Activated CD8-positive, alpha-beta memory T cell treated with anti-CD3 and anti-CD28 coated beads, Interleukin-2, amount 50 U/mL, for 4 hours (primary cell): ENCODE measurements around the gene DEGS2.
A peak's percentile ranks its signal among the peaks of the same experiment; 100 is the strongest.

Source experiments
- DNase-seq: peaks from one replicate; pipeline ENCODE4 v3.0.0-alpha.2; 2020

Gene DEGS2

GRCh38 chr14:100147691-100148464 lies 11.6 kb downstream of the DEGS2 start:
- DNase-seq = no peak

DNA sequence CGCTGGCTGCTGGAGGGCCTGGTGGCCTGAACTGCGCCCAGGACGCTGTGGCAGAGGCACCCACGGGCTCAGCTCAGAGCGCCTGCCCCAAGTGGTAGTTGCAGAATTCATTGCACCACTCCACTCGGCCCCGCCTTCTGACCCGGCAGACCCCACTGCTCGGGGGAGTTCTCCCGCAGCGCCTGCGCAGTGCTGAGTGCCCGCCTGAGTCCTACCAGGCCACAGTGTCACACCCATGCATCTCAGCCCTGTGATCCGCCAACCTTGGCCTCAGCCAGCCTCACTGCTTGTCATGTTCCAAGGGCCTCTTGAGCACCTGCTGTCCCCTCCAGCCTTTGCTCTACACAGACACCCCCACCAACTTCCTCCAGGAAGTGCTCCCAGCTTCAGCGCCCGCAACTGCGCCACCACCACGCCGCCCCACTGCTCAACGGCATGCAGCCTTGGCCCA lies 12.2 kb downstream of the DEGS2 start:
- peak; percentile 70 for DNase-seq

DNA sequence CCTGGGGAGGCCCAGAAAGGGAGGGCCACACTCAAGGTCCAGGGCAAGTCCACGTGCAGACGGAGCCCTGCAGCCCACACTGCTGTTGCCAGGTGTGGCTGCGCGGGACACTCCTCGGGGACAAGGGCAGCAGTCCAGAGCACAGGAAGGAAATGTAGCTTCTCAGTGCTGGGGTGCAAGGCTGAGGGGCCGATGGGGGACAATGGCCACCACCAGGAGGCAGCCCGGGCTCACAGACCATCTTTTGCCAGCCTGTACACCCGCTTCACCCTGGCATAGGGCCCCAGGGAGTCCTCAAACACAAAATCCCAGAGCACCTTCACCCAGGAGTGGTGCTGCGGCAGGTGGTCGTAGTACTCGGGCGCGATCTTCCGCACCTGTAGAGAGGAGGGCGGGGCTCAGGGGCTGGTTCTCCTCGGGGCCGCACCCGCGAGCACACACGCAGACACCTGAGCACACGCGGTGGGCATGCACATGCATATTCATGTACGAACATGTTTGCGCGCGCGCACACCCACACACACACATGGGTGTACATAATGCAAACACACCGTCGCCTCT lies 12.8 kb downstream of the DEGS2 start:
- no peak for DNase-seq

GRCh38 chr14:100145682-100146464 lies 13.6 kb downstream of the DEGS2 start:
- DNase-seq = no peak

- DNase-seq = no peak
Measured at GRCh38 chr14:100144996-100145646, 14.3 kb downstream of the DEGS2 start.

GRCh38 chr14:100144645-100144995 lies 14.8 kb downstream of the DEGS2 start:
- no peak for DNase-seq

- no peak for DNase-seq
Measured at GRCh38 chr14:100143934-100144333, 15.5 kb downstream of the DEGS2 start.

DNA sequence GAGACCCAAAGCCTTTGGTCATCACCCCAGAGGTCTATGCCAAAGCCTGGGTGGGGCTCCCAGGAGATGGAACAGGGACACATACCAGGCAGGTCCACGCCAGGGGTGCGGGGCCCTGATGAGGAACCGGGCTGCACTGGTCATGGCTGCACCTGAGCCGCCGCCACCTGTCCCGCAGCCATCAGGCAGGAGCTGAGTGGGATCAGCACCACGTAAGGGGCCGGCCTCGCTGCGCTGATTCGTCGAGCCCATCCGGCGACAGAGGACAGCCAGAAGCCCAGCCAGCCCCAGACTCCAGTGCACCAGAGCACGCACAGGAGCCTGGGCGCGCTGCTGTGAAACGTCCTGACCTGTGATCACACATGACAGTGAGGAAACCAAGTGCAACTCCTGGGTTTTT lies 15.9 kb downstream of the DEGS2 start:
- no peak for DNase-seq

DNA sequence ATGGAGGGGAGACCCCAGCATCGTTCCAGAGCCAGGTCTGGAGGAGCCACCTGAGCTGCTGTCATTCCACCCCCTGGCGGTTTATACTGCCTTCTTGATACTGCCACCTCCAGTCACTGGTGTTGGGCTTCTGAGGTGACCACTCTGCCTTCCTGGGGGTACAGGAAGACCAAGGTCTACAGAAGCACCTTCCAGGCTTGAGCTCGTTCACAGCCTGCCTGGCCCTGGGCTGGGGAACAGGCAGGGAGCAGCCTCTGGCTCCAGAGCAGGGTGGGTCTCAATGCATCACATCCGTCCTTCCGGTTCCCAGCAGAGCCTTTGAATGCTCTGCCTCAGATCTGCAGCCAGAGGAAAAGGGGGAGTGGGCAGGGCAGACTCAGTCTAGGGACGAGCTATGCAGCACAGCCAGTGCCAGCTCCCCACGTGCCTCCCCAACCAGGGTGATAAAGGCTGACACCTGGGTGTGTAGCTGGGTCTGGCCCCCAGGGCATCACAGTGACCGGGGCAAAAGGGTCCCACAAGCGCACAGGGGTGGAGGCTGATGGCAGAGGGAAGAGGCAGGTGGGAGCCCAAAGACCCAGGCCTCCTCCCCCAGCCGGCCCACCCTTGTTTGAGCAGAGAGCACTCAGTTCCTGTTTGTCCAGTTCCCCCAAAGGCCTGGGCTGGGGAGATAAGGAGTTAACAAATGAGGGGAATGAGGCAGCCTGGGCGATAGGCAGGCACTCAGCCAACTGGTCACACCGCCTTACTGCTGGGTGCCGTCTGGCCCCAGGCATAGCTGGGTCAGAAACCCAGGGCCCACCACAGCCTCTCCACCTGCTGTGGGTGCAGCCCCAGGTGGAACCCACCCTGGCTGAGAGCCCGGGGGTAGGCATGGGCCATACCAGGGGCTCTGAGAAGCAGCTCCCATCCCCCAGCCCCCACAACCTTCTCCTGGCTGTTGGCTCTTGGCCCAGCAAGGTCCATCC lies 17.1 kb downstream of the DEGS2 start:
- no peak for DNase-seq

GRCh38 chr14:100141098-100141497 lies 18.3 kb downstream of the DEGS2 start:
- no peak for DNase-seq

DNA sequence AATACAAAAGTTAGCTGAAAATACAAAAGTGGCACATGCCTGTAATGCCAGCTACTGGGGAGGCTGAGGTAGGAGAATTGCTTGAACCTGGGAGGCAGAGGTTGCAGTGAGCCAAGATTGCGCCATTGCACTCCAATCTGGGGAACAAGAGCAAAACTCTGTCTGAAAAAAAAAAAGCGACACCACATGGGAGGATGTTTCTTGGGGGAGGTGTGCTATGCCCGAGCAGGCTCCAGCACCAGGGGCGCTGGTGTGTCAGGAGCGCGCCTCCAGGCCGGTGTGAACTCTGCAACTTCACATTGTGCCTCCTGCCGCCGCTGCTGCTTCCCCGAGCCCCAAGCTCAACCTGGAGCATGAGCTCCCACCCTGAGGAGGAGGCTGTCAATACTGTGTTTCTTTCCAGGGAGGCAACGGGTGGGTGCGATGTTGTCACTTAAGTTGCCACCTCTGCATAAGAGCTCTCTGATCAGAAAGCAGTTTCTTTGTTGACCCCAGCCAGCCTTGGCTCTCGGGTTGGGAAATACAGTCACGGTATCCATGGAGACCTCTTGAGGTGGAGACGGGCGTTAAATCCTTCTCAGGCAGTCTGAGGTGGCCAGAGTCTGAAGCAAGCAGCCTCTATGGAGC lies 18.9 kb downstream of the DEGS2 start:
- no peak for DNase-seq

DNA sequence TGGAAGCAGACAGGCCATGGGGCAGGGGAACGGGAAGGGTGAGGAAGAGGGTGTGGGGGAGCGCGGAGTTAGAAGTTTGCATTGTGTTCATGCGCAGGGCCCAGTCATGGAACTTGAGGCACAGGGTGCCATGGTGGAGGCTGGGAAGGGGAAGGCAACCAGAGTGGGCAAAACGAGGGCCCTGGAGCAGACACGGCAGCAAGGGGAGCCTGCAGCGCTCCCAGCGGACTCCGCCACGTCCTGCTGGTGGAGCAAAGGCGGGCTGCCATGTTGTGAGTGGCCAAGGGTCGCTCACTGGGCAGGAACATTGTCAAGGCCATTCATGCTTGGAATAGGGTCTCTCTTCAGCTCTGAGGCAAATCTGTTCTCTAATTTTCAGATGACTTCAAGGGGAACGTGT lies 20.5 kb downstream of the DEGS2 start:
- DNase-seq = no peak

DNA sequence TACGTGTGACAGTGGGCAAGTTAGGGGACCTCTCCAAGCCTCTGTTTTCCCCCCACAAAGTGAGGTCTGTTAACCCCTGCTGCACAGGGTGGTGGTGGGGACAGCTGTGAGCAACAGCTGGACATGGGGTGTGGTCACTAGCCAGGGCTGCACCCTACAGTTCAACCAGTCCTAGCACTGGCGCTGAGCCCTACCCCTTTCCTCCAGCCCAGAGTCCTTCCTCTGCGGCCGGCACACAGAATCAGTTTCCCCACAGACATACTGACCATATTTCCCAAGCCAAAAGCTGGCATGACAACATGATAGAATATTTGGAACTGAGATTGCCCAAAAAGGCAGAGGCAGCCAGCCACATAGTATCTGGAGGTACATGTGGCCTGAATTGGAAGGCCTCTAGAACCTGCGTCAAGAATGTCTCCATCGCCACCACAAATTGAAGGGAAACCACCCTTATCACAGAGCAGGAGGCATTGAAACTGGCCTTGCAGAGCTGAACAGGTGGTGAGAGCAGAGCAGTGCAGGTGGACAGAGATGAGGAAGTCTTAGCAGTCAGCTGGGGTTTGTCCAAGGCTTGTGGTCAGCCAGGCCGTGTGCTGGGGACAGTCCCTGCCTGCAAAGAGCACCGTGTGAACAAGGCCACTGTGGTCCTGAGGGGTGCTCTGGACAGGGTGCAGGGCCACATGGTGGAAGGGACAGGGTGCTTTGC lies 21.2 kb downstream of the DEGS2 start:
- no peak for DNase-seq

DNA sequence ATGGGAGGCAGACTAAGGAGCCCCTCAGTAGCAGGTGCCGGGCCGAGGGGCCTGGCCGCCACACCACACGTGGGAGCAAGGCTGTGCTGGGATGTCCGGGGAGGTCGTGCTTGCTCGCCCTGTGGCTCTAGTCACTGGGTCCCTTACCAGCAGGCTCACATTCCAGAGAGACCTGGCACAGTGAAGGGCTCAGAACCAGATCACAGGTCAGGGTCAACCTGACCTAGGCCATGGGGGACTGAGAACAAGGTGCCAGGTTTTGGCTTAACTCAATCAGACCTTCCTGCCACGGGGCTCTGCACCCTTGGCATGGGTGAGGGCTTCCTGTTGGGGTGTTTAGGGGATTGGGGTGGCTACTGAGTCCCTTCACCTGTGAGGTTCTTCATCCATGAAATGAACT lies 22.3 kb downstream of the DEGS2 start:
- no peak for DNase-seq

DNA sequence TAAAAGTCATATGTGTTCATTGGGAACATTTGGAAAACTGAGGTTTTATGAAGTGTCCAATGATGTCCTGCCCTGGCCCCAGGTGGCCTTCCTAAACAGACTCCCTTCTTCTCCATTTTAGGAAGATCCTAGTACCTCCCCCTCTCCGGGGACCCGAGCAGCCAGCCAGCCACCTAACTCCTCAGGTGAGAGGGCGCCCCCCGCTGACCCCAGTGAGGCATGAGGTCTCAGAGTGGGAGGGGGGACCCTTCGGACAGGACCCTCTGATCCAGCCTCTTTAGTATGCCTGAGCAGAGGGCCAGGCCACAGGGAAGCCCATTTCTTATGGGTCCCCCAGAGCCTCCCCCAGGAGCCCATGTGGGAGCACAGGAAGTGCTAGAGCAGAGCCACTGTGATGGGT lies 23.7 kb downstream of the DEGS2 start:
- DNase-seq = no peak

GRCh38 chr14:100135073-100135472 lies 24.4 kb downstream of the DEGS2 start:
- no peak for DNase-seq

DNA sequence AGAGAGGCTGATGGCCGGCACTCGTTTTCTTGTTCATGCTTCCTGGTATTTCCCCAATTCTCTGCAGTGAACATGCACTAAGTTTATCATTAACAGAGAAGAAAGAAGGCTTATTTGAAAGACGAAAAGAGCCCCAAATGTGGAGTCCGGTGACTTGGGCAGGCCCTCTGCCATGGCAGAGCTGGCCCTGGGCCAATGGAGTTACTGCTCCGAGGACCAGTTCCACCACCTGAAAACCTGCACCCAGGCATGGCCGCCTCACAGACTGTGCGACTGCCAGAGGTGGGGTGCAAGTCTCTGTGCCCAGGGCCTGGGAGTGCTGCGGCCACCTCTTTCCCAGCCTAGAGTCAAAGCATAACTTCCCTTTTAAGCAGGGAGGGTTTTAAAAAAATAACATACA lies 24.9 kb downstream of the DEGS2 start:
- no peak for DNase-seq

GRCh38 chr14:100132903-100133510 lies 26.4 kb downstream of the DEGS2 start:
- DNase-seq = no peak

- no peak for DNase-seq
Measured at GRCh38 chr14:100132161-100132902, 27.1 kb downstream of the DEGS2 start.

- DNase-seq = no peak
Measured at GRCh38 chr14:100131181-100131580, 28.3 kb downstream of the DEGS2 start.
